ENCODE measurements around the gene MTRF1.

GRCh38 chr13:41310963-41311405 is 47.6 kb upstream of the MTRF1 start, which contains the start of gene NAA16:
- TF ChIP-seq CTCF (IDR thresholded peaks at IDR 0.05), result no peak
- TF ChIP-seq EZH2 (IDR thresholded peaks at IDR 0.05), result no peak

Data from neural progenitor cell (in vitro differentiated cells).